NAMALWA (cell line): Measurements from ENCODE around the gene CRYBG2.
"Not testable (repeated sequence)": the region's sequence is repeated elsewhere in the genome, so short reads cannot be mapped to it uniquely, and the experiment has no call there.

ENCODE experiments used
- DNase-seq: peaks from one replicate; pipeline ENCODE4 v3.0.0-alpha.2; 2015; ENCODE audit warnings: low spot score

Gene CRYBG2

DNA sequence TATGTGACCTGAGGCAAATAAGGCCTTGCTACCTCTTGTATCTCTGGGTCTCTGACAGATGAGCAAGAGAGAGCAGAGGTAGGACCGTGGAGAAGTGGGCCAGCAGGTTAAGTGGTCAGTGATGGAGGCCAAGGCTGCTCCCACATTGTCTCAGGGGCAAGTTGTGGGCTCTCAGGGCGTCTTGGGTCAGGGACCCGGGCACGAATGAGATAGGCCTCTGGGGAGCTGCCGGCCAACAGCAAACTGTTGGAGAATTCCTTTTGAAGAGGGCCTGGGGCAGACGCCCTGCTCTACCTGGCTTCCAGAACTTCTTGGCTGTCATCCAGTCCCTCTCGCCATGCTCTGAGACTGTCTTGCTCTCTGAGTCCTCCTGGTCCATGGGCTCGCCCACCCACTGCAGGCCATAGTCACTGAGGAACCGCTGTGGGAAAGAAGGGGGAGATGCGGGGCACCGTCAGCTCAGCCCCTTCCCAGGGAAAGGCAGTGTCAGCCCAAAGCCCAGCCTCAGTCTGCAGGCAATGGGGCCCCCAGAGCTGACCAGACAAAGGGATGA is 59.9 kb downstream of the CRYBG2 start:
- DNase-seq: no peak

DNA sequence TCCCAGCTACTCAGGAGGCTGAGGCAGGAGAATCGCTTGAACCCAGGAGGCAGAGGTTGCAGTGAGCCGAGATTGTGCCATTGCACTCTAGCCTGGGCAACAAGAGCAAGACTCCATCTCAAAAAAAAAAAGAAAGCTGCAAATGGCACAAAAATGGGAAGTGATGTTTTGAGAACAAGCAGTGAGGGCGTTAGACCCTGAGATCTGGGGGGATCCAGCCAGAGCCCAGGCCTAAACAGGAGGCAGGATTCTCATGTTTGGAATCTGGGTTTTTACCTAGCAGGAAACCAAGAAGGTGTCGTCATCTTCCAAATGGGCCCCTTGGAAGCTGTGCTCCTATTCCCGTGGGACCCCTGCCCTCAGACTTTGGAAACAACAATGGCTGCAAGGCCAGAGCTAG is 61.2 kb downstream of the CRYBG2 start:
- DNase-seq: not testable (repeated sequence)

DNA sequence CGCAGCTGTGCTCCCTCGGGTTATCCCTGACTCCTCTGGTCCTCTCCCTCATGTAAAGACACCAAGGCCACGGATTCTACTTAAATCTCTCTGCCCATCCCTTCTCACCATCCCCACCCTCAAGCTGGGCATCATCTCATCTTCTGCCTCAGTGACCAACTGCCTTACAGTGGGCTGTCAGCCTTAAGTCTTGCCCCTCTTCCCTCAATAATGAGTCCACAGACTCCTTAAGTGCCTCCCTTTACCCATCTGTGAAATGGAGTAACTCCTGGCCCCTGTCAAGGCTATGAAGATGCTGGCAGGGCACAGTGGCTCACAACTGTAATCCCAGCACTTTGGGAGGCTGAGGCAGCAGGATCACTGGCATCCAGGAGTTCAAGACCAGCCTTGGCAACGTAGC is 62.0 kb downstream of the CRYBG2 start:
- no peak for DNase-seq

DNA sequence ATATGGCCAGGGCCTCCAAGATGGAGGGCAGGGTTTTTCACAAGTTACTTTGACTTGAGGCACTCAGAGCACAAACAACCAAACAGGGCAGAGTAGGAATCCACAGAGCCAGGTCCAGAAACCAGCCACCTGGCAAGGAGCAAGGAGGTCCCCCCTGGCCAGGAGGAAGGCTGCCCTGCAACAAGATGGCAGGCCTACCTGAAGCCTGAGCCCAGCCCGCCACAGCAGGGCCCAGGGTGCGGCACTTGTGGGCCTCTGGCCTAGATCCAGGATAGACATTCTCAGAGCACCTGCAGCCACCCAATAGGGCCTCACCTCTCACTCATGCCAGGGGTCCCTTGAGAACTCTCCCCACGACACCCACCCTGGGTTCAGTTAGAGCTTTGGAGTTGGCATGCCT is 62.5 kb downstream of the CRYBG2 start:
- no peak for DNase-seq

DNA sequence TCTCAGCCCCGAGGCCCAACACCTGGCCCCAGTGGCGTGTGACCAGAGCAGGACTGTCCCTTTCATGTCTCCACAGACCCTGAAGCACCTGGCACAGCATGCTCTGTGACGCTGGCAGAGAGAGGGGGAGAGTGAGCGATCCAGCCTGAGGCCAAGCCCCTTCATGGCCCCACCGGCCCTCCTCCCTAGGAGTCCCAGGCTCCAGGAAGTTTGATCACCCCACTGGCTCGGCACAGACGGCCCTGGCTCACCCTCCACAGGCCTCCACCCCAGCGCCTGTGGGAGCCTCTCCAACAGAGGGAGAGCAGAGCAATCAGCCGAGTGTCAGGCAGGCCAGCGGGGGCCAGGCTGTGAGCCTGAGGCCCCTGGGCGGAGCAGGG is 63.1 kb downstream of the CRYBG2 start:
- peak; percentile 80 for DNase-seq

DNA sequence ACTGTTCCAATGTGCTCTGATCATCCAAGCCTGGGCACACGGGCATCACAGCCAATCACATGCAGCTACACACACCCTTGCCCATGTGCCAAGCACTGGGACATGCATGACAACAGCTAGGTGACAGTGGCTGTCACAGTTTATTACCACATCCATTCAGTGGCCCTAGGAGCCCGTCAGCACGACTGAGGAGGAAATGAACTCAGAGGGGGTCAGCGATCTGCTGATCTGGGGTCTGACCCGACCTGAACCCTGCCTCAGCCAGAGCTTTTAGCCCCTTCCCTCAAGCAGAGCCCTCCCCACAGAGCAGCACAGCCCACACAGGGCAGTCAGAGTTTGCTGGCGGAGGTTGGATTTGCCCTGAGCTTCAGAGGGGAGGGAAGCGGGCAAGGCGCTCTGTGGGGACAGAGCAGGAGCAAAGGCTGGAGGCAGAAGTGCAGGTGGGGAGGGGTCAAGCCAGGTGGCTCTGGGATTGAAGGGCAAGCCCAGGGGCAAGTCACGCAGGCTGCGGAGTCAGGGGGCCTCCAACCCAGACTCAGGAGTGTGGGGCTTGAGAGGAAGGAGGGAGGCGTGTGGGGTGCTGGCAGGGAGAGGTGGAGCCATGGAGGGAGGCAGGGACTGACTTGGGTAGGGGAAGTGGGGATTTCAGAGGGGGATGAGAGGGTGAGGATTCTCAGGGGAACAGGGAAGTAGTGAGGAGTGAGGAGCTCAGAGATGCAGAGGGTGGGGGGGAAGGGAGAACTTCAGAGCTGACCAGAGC is 63.6 kb downstream of the CRYBG2 start:
- no peak for DNase-seq

DNA sequence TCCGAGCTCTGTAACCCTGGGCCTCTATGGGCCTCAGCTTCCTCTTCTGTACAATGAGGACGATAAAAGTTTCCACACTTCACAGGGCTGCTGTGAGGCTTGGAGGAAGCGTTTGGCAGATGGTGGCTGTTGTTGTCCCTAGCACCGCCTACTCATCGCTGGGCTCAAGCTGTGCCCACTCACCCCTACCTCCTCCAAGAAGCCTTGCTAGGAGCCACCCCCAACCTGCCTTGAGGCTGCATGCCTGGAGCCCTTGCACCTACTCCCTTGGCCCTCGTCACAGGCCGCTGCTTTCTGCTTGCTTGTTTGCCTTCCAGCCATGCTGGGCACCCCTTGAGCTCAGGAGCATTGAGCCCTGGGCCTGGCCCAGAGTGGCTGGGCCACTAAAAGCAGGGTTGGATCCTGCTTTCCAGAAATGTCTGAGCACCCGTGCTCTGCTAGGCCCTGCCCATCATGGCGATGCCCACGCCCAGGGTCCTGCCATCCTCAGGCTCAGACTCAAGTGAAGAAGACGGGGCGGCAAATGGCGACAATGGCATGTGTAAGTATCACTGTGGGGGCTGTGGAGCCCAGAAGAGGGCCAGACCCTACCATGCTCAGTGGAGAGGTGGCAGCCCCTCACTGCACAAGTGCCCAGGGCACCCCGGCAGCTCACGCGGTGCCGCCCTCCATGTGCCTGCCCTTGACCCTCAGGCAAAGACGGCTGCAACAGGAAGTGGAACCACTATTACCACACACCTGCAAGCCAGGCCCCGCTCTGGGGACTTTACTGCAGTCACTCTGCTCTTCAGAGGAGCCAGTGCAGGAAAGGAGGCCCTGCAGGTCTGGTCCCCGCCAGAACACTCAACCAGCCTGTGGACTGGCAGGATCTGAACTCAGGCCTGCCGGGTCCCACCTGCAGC is 64.5 kb downstream of the CRYBG2 start:
- DNase-seq: peak; percentile 97

DNA sequence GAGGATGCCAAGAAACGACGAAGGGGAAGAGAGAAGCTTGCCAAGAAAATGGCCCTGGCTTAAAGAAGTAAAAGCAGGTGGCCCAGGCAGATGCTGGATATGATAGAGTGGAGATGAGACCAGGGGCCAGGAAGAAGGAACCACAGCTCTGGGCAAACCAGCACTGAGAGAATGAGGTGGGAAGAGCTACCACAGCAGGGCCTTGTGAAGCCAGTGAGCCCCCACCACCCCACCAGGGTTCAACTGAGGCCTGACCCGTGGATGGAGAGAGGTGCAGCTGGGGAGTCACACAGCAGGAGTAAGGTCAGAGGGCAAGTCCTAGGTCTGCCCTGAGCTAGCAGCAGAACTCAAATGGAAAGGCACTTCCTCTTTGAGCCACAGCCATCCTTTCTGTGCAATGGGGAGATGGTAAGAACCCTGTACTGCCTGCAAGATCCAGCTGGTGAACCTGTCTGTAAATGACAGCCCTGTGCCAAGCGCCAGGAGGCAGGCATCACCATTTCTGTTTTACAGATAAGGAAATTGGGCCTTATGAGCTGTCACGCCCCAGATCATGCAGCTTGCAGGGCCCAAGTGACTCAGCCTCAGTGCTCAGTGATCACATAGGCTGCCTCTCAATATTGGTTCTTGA is 65.5 kb downstream of the CRYBG2 start:
- DNase-seq: peak; percentile 92

DNA sequence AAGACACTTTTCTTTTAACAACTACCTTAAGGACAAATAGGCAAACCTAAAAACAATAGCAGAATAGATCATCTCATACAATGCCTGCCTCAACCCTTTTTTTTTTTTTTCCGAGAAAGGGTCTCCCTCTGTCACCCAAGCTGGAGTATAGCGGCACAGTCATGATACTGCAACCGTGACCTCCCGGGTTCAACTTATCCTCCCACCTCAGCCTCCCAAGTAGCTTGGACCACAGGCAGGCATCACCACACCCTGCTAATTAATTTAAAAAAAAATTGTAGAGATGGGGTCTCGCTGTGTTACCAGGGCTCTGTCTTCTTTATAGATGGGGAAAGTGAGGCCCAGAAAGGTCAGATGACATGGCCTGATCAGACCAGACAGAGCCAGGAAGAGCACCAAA is 66.1 kb downstream of the CRYBG2 start:
- no peak for DNase-seq

DNA sequence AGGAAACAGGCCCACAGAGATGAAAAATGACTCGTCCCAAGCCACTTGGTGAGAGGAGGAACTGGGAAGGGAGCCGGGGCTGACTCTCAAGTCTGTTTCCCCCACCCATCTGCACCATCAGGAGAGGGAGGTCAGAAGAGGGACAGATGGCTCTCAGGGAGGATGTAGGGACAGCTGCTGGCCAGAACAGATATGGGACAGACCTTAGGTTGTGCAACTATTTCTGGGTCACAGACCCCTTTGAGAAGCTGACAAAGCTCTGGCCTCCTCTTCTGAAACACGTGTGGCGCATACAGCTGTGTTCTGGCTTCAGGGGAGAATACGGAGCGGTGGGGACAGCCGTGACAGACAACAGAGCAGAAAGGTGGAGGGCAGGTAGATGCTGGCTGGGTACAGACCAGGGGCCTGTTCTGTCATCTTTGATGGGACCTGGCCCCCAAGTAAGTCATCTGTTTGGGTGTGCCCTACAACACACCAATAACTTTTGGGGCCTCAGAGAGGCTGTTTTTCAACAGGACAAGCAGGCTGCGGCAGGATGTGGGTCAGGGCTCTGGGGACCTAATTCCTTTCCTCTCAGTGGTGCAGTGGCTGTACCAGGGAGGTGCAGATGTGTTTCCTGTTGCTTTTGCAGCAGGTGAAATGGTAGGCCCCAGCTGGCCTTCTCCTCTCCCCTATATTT is 66.8 kb downstream of the CRYBG2 start:
- DNase-seq: peak; percentile 88

DNA sequence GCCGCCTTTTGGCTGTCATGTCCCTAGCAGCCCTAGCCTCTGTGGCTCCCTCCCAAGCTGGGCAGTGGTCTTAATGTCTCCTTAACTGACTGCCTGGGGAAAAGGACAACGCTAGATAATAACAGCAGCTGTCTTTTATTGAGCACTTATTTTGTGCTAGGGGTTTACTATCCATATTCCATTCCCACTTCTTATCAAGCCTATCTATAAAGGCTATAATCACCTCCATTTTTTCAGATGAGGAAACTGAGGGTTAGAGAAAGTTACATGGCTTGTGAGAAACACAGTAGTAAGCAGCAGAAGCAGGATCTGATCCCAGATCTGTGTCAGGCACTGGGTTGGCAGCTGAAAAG is 67.9 kb downstream of the CRYBG2 start:
- DNase-seq: no peak

DNA sequence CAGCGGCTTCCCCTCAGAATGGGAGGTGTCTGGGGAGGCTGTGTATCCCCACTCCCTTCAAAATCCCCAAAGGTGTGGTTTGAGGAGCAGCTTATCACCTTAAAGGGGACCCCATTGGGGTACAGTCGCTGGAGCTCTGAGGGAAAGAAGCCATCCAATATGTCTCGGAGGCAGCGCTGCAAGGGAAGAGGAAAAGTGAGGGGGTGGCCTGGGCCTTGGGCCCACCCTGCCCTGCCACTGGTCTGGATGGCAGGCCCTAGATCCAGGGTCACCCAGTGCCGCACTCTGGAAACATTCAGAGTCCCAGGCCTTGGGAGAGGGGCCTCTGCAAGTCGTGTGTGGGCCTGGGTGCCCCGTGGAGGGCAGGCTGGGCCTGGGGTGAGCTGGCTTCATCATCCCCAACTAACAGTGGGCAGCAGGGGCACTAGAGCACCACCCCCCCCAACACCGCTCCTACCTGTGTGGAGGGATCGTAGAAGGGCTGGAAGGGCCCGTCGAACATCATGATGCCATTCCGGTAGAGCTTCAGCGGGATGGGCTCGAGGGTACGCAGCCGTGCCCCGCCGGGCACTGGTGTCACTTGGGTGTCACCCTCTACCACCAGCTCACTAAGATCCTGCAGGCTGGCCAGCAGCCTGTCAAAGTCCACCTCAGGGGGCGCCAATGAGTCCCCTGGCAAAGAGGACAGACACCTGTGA is 68.4 kb downstream of the CRYBG2 start:
- DNase-seq: peak; percentile 78

DNA sequence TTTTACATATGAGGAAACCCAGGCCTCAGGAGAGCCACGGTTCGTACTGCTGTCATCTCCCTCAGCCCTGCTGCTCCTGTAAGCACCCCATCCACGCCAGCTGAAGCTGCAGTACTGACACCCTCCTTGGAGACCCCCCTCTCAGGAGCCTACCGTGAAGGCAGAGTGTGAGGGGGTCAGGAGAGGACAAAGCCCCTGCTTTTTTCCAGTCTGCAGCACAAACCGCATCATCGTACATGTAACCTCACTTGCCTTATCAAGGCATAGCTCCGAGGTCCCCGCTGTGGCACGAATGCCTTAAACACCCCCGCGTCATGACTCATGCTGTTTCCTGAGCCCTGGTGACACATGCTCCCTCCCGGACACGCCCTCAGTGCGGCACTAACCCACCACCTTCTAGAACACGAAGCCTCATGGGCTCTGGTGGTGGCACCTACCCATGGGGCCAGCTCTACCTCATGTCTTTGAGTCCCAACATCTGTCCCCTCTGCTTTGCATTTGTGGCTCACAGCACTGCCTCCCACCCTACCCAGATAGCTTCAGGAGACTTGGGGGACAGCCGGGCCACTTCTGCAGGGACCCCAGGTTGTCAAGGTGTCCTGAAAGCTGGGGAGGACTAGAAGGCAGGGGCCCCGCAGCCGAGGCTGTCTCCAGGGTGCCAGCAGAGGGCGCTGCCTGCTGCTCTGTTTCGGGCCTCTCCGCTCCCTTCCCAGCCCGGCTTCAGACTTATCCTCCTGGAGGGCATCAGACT is 69.2 kb downstream of the CRYBG2 start:
- DNase-seq: peak; percentile 74

DNA sequence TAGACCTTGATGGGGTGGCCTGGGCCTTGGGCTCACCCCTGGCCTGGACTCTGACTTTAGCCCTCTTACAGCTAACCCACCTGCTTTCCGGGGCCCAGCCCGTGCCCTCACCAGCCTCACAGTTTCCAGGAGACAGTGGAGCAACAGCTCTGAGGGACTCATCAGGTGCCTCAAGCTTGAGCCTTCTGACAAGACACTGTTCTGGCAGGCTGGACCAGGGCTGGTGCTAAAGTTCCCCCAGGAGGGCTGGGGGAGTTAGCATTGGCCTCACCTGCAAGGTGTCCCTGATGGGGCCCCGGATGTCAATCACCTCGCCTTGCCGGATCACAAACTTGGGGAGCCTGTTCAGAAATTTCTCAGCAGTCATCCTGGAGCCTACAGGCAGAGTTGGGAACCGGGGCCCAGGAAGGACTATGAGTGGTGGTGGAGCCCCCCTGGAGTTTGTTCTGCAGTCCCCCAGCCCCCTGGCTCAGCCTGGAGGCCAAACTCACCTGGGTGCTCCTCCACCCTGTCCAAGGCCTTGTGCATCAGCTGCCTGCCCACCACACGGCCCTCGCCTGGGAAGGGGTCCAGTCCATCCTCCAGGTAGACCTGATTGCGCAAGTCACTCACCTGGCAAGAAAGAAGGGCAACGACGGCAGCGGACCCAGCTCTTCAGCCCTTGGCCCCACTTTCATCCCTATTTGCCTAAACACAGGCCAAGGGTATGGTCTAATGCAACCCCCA is 69.9 kb downstream of the CRYBG2 start:
- DNase-seq: no peak

DNA sequence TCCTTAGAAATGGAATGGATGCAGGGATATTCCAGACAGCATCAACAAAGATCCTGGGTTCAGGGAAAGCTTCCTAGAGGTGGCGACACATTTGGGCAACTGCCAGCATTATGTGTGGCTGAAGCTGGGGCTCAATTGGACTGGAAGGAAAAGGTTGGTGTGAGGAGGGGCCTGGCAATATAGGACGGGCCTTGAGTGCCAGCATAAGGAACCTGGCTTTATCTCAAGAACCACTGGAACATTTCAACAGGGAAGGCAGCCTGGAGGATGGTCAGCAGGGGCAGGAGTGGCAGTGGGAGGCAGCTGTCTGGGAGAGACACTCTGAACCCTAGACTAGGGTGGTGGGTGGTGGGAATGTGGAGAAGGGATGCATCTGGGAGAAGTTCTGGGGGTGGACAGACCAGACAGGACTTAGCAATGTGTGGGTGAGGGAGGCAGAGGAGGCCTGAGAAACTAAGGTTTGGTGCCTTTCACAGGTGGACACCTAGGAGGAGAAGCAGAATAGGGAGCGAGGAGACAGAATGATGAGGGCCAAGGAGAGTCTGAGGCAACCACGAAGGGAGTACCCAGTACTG is 70.6 kb downstream of the CRYBG2 start:
- no peak for DNase-seq

DNA sequence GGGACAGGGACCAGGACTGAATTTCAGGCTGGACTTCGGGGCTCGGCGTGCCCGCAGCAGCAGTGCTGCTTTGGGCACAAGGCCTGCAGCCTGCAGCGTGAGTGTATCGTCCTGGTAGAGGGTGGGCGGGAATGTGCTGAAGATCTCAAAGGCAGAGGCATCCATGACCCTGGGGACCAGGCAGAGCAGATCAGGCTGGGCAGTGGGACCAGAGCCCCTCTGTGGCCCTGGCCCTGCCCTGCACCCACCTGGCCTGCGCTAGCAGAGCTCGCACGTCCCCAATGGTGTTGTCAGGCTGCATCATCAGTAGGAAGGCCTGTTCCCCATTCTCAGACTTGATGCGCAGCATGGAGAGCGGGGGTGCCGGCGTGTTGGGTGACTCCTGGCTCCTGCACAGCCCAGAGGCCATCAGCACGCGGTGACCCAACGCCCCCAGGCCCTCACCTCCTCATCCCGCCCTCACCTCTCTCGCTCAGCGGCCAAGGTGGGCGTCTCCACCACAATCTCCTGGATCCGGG is 71.5 kb downstream of the CRYBG2 start:
- no peak for DNase-seq

DNA sequence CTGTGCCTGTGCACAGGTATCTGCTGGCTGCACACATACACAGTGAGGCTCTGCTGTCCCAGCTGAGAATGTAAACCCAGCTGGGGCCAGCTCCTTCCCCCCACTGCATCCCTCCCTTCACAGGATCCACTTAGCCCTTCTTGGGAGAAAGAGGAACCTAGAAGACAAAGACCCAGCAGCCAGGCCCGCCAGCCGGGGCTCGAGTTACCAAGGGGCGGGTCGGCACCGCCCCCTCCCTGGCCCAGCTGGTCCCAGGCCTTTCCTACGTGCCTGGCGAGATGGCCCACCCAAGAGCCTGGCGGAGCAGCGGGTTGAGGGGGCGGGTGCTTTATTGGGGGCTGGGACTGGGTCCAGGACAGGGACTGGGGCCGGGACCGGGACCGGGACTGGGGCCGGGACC is 72.0 kb downstream of the CRYBG2 start:
- DNase-seq: no peak

DNA sequence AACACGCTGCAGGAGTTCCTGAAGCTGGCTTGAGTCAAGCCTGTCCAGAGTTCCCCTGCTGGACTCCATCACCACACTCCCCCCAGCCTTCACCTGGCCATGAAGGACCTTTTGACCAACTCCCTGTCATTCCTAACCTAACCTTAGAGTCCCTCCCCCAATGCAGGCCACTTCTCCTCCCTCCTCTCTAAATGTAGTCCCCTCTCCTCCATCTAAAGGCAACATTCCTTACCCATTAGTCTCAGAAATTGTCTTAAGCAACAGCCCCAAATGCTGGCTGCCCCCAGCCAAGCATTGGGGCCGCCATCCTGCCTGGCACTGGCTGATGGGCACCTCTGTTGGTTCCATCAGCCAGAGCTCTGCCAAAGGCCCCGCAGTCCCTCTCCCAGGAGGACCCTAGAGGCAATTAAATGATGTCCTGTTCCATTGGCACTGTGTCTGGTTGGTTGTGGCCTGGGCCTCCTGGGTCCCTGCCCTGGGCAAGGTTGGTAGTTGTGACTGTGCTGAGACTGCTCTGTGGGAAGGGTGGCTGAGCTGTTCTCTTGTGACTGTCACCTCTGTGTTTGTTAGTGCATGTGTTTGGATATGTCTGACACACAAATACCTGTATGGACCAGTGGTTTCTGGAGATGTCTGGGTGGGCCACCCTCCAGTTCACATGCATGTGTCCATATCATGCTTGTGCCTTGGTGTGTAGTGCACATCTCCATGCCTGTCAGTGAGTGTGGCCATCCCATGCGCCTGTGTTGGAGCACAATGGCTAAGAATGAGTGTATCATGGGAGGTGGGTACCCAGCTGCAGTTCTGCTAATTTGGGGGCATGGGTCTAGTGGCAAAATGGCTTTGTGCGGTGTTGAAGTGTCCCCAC is 72.6 kb downstream of the CRYBG2 start:
- DNase-seq: no peak
